H9 (cell line): ENCODE data around the gene GPR157. TPM values are rescaled to one million over a fixed set of nuclear protein-coding genes. Genes with fewer than 3 reads are reported as not detected.

Experiments
- DNase-seq: peaks from one replicate; pipeline ENCODE4 v3.0.0-alpha.2; 2017
- H2AFZ ChIP-seq: one replicate; pipeline ENCODE4 v1.6.1; 2013; ENCODE audit warnings: mild to moderate bottlenecking, low read length, control low read depth, moderate library complexity
- H2AK5ac ChIP-seq: 2 replicates; pipeline ENCODE4 v1.6.1; 2013; ENCODE audit warnings: low read length, control low read depth, mixed read lengths; ENCODE audit not compliant: insufficient read length
- H2BK120ac ChIP-seq: one replicate; pipeline ENCODE4 v1.6.1; 2013; ENCODE audit warnings: low read depth, mild to moderate bottlenecking, low read length, control low read depth, inconsistent platforms; ENCODE audit not compliant: poor library complexity, severe bottlenecking
- H2BK12ac ChIP-seq: 2 replicates; pipeline ENCODE4 v1.6.1; 2013; ENCODE audit warnings: low read length, control low read depth, mixed read lengths, low read depth; ENCODE audit not compliant: insufficient read length
- H2BK15ac ChIP-seq: 2 replicates; pipeline ENCODE4 v1.6.1; 2013; ENCODE audit warnings: low read depth, low read length, control low read depth
- H2BK20ac ChIP-seq: one replicate; pipeline ENCODE4 v1.6.1; 2013; ENCODE audit warnings: low read depth, mild to moderate bottlenecking, low read length, control low read depth, inconsistent platforms; ENCODE audit not compliant: poor library complexity, severe bottlenecking
- H2BK5ac ChIP-seq: 2 replicates; pipeline ENCODE4 v1.6.1; 2013; ENCODE audit warnings: low read length, control low read depth, mixed read lengths; ENCODE audit not compliant: insufficient read length
- H3K14ac ChIP-seq: 2 replicates; pipeline ENCODE4 v1.6.1; 2013; ENCODE audit warnings: low read length, control low read depth; ENCODE audit not compliant: insufficient read depth
- H3K18ac ChIP-seq: 2 replicates; pipeline ENCODE4 v1.6.1; 2013; ENCODE audit warnings: low read depth, mild to moderate bottlenecking, mixed read lengths, low read length, control low read depth; ENCODE audit not compliant: insufficient read length
- H3K23ac ChIP-seq: 2 replicates; pipeline ENCODE4 v1.6.1; 2013; ENCODE audit warnings: low read length, control low read depth, mixed read lengths, low read depth; ENCODE audit not compliant: insufficient read length
- H3K23me2 ChIP-seq: 2 replicates; pipeline ENCODE4 v1.6.1; 2013; ENCODE audit warnings: low read depth, mild to moderate bottlenecking, mixed read lengths, low read length, control low read depth; ENCODE audit not compliant: insufficient read length, poor library complexity, severe bottlenecking
- H3K27ac ChIP-seq: 2 replicates; pipeline ENCODE4 v1.5.1; 2013; ENCODE audit warnings: low read length, control low read depth, mixed read lengths, low read depth; ENCODE audit not compliant: insufficient read length
- H3K27me3 ChIP-seq: 2 replicates; pipeline ENCODE4 v1.6.1; 2013; ENCODE audit warnings: low read length, control low read depth, inconsistent platforms; ENCODE audit not compliant: insufficient read depth
- H3K4ac ChIP-seq: 2 replicates; pipeline ENCODE4 v1.6.1; 2013; ENCODE audit warnings: low read depth, mild to moderate bottlenecking, control low read depth, inconsistent platforms, low read length, moderate library complexity
- H3K4me1 ChIP-seq: 2 replicates; pipeline ENCODE4 v1.6.1; 2013; ENCODE audit warnings: low read length, control low read depth, inconsistent platforms; ENCODE audit not compliant: insufficient read depth
- H3K4me2 ChIP-seq: 2 replicates; pipeline ENCODE4 v1.6.1; 2013; ENCODE audit warnings: low read length, control low read depth, mixed read lengths; ENCODE audit not compliant: insufficient read length, insufficient read depth
- H3K56ac ChIP-seq: 2 replicates; pipeline ENCODE4 v1.6.1; 2013; ENCODE audit warnings: low read depth, mild to moderate bottlenecking, mixed read lengths, low read length, control low read depth; ENCODE audit not compliant: insufficient read length
- H3K79me1 ChIP-seq: 2 replicates; pipeline ENCODE4 v1.6.1; 2013; ENCODE audit warnings: low read depth, mild to moderate bottlenecking, moderate library complexity, low read length, control low read depth, inconsistent platforms; ENCODE audit not compliant: insufficient read depth, poor library complexity, severe bottlenecking
- H3K79me2 ChIP-seq: 2 replicates; pipeline ENCODE4 v1.6.1; 2013; ENCODE audit warnings: low read length, control low read depth, inconsistent platforms; ENCODE audit not compliant: insufficient read depth
- H3K9ac ChIP-seq: 2 replicates; pipeline ENCODE4 v1.6.1; 2013; ENCODE audit warnings: low read length, control low read depth, mixed read lengths; ENCODE audit not compliant: insufficient read length; ENCODE audit errors: extremely low read depth
- H3K9me3 ChIP-seq: one replicate; pipeline ENCODE4 v1.6.1; 2013; ENCODE audit warnings: low read depth, low read length, inconsistent platforms; ENCODE audit not compliant: control insufficient read depth
- H3T11ph ChIP-seq: one replicate; pipeline ENCODE4 v1.6.1; 2013; ENCODE audit warnings: mild to moderate bottlenecking, low read length, control low read depth, inconsistent platforms
- H4K20me1 ChIP-seq: one replicate; pipeline ENCODE4 v1.6.1; 2013; ENCODE audit not compliant: control insufficient read depth, insufficient read length, insufficient read depth
- H4K5ac ChIP-seq: 2 replicates; pipeline ENCODE4 v1.6.1; 2013; ENCODE audit warnings: low read depth, mild to moderate bottlenecking, mixed read lengths, low read length, control low read depth; ENCODE audit not compliant: insufficient read length
- H4K8ac ChIP-seq: replicated peaks from 2 replicates; pipeline ENCODE4 v1.6.1; 2013; ENCODE audit warnings: low read length, control low read depth, mixed read lengths, low read depth; ENCODE audit not compliant: insufficient read length
- H4K91ac ChIP-seq: 2 replicates; pipeline ENCODE4 v1.6.1; 2013; ENCODE audit warnings: low read depth, mild to moderate bottlenecking, moderate library complexity, mixed read lengths, low read length, control low read depth; ENCODE audit not compliant: insufficient read length
- H3K27ac Mint-ChIP-seq, 3 experiments: 2 replicates in 2 of 3; 3 replicates in 1 of 3; pipeline ENCODE4 v1.8.0; 2020 to 2021; ENCODE audit warnings: mixed read lengths in 3 of 3, mild to moderate bottlenecking in 1 of 3, moderate library complexity in 1 of 3
- H3K27me3 Mint-ChIP-seq: 2 replicates; pipeline ENCODE4 v1.8.0; 2021; ENCODE audit warnings: low read depth, mild to moderate bottlenecking, moderate library complexity, mixed read lengths
- H3K36me3 Mint-ChIP-seq, 3 experiments: 2 replicates in 2 of 3; 3 replicates in 1 of 3; pipeline ENCODE4 v1.8.0; 2020 to 2021; ENCODE audit warnings: low read depth in 3 of 3, mixed read lengths in 3 of 3; ENCODE audit not compliant: insufficient read depth in 1 of 3
- H3K4me1 Mint-ChIP-seq, 2 experiments: 2 replicates each; pipeline ENCODE4 v1.8.0; 2020; ENCODE audit warnings: mixed read lengths in 2 of 2
- H3K4me3 Mint-ChIP-seq, 2 experiments: 2 replicates in 1 of 2; 3 replicates in 1 of 2; pipeline ENCODE4 v1.8.0; 2020 to 2021; ENCODE audit warnings: mild to moderate bottlenecking in 2 of 2, mixed read lengths in 2 of 2, moderate library complexity in 1 of 2
- H3K9me3 Mint-ChIP-seq, 2 experiments: 2 replicates in 1 of 2; 3 replicates in 1 of 2; pipeline ENCODE4 v1.8.0; 2020; ENCODE audit warnings: mild to moderate bottlenecking in 2 of 2, mixed read lengths in 2 of 2, moderate library complexity in 1 of 2
- WGBS: extraction: QIAGEN DNeasy Blood & Tissue Kit; methylation state at CpG from one replicate; pipeline ENCODE4 v1.1.7; 2013; ENCODE audit warnings: missing lambda C conversion rate, low lambda C conversion rate, mixed read lengths; ENCODE audit not compliant: insufficient read length; ENCODE audit errors: extremely low coverage; 5-methylcytosine and 5-hydroxymethylcytosine counted together
- total RNA-seq: library from RNA; stranded (reverse); gene quantifications from 2 replicates; pipeline ENCODE4 v1.2.1, GENCODE V29; 2021
- TF ChIP-seq, protein P1 (sequence below): fragments of 200-600 bp; sonication (generic); conservative IDR thresholded peaks from 3 replicates; pipeline ENCODE4 v1.8.0; 2021; ENCODE audit warnings: antibody characterized with exemption, mild to moderate bottlenecking

The GPR157 gene
- total RNA-seq, 1 experiment from 2014 or later = 3.8 TPM

DNA sequence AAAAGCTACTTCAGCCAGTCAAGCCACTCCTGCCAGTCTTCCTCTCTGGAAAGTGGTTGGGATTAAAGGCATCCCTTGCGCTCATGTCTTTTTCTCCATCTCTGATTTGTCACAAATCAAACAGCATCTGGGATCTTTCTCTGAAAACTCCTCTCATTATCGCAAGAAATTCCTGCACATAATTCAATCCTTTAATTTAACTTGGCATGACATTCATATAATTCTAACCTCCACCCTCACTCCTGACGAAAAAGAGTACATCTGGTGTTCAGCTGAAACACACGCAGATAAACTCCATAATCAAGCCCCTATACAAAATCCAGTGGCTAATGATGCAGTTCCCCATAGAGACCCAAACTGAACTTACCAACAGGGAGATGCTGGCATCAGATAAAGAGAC lies 40.1 kb downstream of the GPR157 start:
- Mint-ChIP-seq H3K27me3 (peaks cover 5% of the 10 kb centered on the region), H3K4me1 (peaks cover 4 to 5% of the 10 kb centered on the region in 2 experiments; a peak in 3 of 4 replicates), H3K27ac (no peak overlapping the region; a peak in 1 of 7 replicates), H3K36me3 (peaks cover 0 to 20% (median 3%) of the 10 kb centered on the region in 3 experiments; a peak in 6 of 7 replicates), H3K9me3 (peaks cover 20 to 22% of the 10 kb centered on the region in 2 experiments), H3K4me3 (no peak overlapping the region)
- no peak overlapping the region for H3K14ac ChIP-seq
- no peak overlapping the region for H3K4me2 ChIP-seq
- H3K27ac ChIP-seq = no peak overlapping the region
- no peak overlapping the region for H4K91ac ChIP-seq
- no peak overlapping the region for H3K4ac ChIP-seq
- no peaks in the 10 kb centered on the region for H3K23me2 ChIP-seq
- H2BK15ac ChIP-seq = no peak overlapping the region
- no peak overlapping the region for H2BK5ac ChIP-seq
- no peak overlapping the region for H3K18ac ChIP-seq
- H3K56ac ChIP-seq = no peak overlapping the region
- no peaks in the 10 kb centered on the region for H4K20me1 ChIP-seq
- no peak overlapping the region for H2BK120ac ChIP-seq
- DNase-seq = no peak
- H2BK20ac ChIP-seq = no peak overlapping the region
- H2AFZ ChIP-seq = no peak overlapping the region
- H3K23ac ChIP-seq = no peak overlapping the region
- no peaks in the 10 kb centered on the region for H3K27me3 ChIP-seq
- H2AK5ac ChIP-seq = no peak overlapping the region
- no peak overlapping the region for H2BK12ac ChIP-seq
- no CpG with 5 or more reads among the region's 4 CpGs for WGBS
- H4K8ac ChIP-seq = no peak overlapping the region
- H3K9ac ChIP-seq = no peak overlapping the region
- no peaks in the 10 kb centered on the region for H3K79me2 ChIP-seq
- H4K5ac ChIP-seq = no peak overlapping the region
- TF ChIP-seq, protein P1, sequence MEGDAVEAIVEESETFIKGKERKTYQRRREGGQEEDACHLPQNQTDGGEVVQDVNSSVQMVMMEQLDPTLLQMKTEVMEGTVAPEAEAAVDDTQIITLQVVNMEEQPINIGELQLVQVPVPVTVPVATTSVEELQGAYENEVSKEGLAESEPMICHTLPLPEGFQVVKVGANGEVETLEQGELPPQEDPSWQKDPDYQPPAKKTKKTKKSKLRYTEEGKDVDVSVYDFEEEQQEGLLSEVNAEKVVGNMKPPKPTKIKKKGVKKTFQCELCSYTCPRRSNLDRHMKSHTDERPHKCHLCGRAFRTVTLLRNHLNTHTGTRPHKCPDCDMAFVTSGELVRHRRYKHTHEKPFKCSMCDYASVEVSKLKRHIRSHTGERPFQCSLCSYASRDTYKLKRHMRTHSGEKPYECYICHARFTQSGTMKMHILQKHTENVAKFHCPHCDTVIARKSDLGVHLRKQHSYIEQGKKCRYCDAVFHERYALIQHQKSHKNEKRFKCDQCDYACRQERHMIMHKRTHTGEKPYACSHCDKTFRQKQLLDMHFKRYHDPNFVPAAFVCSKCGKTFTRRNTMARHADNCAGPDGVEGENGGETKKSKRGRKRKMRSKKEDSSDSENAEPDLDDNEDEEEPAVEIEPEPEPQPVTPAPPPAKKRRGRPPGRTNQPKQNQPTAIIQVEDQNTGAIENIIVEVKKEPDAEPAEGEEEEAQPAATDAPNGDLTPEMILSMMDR = no peak
- H3T11ph ChIP-seq = no peak overlapping the region
- H3K79me1 ChIP-seq = no peaks in the 10 kb centered on the region
- no peaks in the 10 kb centered on the region for H3K9me3 ChIP-seq
- no peaks in the 10 kb centered on the region for H3K4me1 ChIP-seq
